Mucosa of stomach (tissue), 1 donor: ENCODE data around the gene YPEL5.
A peak's percentile ranks its signal among the peaks of the same experiment; 100 is the strongest.
"Not testable (repeated sequence)": the region's sequence is repeated elsewhere in the genome, so short reads cannot be mapped to it uniquely, and the experiment has no call there.

Source experiments
- H3K27me3 ChIP-seq: one replicate; pipeline ENCODE4 v1.7.0; 2013; ENCODE audit warnings: mild to moderate bottlenecking, low read length; ENCODE audit not compliant: control insufficient read depth, insufficient read depth
- H3K36me3 ChIP-seq: one replicate; pipeline ENCODE4 v1.7.0; 2013; ENCODE audit warnings: low read length; ENCODE audit not compliant: control insufficient read depth, insufficient read depth
- H3K4me1 ChIP-seq: one replicate; pipeline ENCODE4 v1.7.0; 2013; ENCODE audit warnings: mild to moderate bottlenecking, low read length; ENCODE audit not compliant: control insufficient read depth, insufficient read depth
- H3K4me3 ChIP-seq: one replicate; pipeline ENCODE4 v1.7.0; 2013; ENCODE audit warnings: low read length
- H3K9ac ChIP-seq: one replicate; pipeline ENCODE4 v1.7.0; 2013; ENCODE audit warnings: mild to moderate bottlenecking, low read length, moderate library complexity
- H3K9me3 ChIP-seq: one replicate; pipeline ENCODE4 v1.7.0; 2013; ENCODE audit warnings: mild to moderate bottlenecking, low read length, moderate library complexity; ENCODE audit not compliant: control insufficient read depth
- donor health status: Pancreatic carcinoma.

Gene YPEL5

DNA sequence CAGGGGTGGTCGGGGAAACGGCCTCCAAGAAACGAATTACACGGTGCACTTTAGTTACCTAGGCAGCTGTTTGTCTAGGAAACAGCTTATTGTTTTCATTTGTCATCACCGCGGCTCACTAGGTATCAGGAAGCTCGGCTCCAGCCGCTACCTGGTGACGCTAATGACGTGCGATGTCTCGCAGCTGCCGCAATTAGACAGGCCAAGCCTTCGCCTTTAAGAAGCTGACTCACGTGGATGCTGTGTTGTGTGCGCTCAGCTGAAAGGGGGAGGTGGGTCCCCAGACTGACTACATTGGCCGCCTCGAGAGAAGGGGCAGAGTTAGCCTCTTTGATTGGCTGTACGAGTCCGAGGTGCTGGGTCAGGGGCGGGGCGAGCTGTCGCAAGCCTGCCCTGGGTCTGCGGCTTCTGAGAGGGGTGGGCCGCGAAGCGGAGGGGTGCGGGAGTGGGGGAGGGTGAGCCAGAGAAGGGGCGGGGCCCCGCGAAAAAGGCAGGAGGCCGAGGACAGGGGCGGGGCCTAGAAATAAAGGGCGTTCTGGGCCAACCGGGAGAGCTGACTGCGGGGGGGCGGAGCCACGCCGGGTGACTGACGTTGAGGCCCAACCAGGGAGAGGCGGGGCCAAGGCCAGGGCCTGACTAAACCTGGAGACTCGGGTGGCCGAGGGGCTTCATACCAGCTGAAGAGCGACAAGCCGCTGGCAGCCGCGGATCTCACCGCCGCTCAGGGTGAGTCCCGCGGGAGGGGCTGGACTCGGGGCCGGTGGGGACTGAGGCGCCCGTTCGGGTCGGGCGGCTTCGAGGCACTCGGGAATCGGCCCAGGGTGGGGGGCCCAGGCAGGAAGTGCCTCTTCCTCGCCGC, at the start of gene YPEL5:
Gene YPEL5 (plus strand): TSS at position 671 of the 859 bp plus-strand sequence. CDS start 9,645 bp downstream, outside the sequence.
- Histone ChIP-seq H3K4me1 (peaks cover 22% of the 10 kb centered on the region), H3K27me3 (no peaks in the 10 kb centered on the region), H3K9ac (peak within 1 kb of the TSS; percentile 97), H3K36me3 (no peaks in the 10 kb centered on the region), H3K9me3 (no peaks in the 10 kb centered on the region), H3K4me3 (peak within 1 kb of the TSS; percentile 49)

DNA sequence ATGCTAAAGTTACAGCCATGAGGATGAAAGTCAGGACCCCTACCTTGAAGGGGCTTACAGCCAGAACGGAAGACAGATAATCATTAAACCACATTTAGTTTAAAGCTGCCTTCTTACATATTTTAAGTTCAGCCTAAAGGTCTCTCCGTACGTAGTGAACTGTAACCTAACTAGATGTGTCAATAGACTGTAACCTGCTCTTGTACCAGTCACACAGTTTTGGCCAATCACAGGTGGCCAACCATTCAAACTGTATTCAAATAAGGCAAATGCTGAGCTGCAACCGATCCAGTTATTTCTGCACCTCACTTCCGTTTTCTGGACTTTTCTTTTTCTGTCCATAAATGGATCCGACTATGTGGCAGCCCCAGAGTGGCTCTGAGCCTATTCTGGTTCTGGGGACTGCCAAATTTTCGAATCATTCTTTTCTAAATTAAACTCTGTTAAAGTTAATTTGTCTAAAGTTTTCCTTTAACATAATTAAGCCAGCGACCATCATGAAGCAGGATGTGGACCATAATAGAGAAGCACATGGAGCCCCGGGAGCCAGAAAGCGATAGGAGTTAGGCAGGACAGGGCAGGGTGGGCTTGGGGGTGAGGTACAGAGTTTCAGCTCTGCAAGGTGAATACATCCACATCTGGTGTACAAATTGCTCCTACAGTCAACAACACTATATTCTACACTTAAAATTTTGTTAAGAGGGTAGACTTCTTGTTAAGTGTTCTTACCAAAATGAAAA, 48.4 kb upstream of the YPEL5 start:
- Histone ChIP-seq H3K4me1 (no peaks in the 10 kb centered on the region), H3K27me3 (no peaks in the 10 kb centered on the region), H3K9me3 (no peaks in the 10 kb centered on the region), H3K4me3 (no peak overlapping the region), H3K36me3 (no peaks in the 10 kb centered on the region), H3K9ac (no peak overlapping the region)

DNA sequence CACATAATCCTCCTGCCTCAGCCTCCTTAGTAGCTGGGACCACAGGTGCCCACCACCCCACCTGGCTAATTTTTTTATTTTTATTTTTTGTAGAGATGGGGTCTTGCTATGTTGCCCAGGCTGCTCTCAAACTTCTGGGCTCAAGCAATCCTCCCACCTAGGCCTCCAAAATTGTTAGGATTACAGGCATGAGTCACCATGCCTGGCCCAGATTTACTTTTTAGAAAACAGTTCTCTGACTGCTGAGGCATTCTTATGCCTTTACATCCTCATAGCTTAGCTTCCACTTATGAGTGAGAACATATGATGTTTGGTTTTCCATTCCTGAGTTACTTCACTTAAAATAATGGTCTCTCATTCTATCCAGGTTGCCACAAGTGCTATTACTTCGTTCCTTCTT, 47.4 kb upstream of the YPEL5 start:
- H3K4me3 ChIP-seq, H3K9me3 ChIP-seq, H3K27me3 ChIP-seq, H3K9ac ChIP-seq, H3K4me1 ChIP-seq, H3K36me3 ChIP-seq: not testable (repeated sequence)

DNA sequence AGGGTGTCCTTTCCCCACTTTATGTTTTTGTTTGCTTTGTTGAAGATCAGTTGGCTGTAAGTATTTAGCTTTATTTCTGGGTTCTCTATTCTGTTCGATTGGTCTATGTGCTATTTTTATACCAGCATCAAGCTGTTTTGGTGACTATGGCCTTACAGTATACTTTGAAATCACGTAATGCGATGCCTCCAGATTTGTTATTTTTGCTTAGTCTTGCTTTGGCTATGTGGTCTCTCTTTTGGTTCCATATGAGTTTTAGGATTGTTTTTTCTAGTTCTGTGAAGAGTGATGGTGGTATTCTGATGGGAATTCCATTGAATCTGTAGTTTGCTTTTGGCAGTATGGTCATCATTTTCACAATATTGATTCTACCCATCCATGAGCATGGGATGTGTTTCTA, 46.1 kb upstream of the YPEL5 start:
- not testable (repeated sequence) for H3K4me3 ChIP-seq, H3K27me3 ChIP-seq, H3K9me3 ChIP-seq, H3K36me3 ChIP-seq, H3K9ac ChIP-seq, H3K4me1 ChIP-seq

DNA sequence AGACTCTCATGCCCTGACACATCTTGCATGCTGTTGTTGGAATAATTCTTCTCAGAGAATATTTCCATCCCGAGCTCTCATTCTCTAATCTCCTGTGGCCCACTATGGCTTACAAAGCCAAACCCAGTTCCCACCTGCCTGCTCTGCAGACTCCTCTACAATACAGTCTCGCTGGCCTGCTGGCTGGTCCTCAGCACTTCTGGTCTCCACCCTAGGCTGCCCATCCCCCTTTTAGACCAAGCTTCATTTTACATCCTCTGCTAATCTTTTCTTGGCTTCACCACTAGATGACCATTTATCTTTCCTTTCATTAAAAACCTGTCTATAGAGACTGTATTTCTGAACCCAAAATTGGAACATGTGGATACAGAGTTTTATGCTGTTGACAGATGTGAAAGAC, 42.5 kb upstream of the YPEL5 start:
- no peak overlapping the region for H3K9ac ChIP-seq

DNA sequence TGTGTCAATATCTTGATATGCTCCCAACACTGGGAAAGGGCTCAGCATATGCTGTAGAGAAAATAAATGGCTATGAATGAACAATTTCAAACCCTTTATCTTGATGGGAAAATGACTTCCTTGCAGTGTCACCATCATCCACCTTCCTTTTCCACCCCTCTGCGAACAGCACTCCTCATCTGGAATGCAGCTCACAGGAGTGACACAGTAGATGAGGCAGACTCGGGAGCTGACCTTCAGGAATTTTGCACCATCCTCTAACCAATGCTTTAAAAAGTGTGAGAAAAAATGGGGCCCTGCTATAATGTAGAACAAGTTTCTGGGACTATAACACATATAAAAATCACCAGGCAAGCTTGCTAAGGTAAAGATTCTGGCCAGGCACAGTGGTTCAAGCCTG, 41.3 kb upstream of the YPEL5 start:
- H3K4me3 ChIP-seq, result no peak overlapping the region
- no peak overlapping the region for H3K9ac ChIP-seq
- H3K9me3 ChIP-seq, result no peaks in the 10 kb centered on the region
- H3K36me3 ChIP-seq, result no peaks in the 10 kb centered on the region
- no peaks in the 10 kb centered on the region for H3K27me3 ChIP-seq
- no peaks in the 10 kb centered on the region for H3K4me1 ChIP-seq

More for the DNA sequence above, 42.5 kb upstream of the YPEL5 start:
- Histone ChIP-seq H3K4me1 (no peaks in the 10 kb centered on the region), H3K9me3 (no peaks in the 10 kb centered on the region), H3K36me3 (no peaks in the 10 kb centered on the region), H3K4me3 (no peak overlapping the region), H3K27me3 (no peaks in the 10 kb centered on the region)

DNA sequence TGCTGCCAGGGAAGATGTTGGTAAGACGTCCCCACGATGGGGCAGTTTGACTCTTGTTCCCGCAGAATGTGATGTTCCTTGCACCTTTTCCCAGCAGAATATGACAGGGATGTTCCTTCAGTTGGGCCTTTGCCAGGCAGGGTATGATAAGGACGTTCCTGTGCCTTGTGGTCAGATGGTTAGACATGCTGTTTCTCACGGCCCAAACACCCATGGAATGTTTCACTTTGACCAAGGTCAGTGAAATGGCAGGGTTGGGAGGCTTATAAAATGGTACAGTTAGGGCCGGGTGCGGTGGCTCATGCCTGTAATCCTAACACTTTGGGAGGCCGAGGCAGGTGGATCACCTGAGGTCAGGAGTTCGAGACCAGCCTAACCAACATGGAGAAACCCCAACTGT, 40.3 kb upstream of the YPEL5 start:
- H3K9ac ChIP-seq, result no peak overlapping the region

DNA sequence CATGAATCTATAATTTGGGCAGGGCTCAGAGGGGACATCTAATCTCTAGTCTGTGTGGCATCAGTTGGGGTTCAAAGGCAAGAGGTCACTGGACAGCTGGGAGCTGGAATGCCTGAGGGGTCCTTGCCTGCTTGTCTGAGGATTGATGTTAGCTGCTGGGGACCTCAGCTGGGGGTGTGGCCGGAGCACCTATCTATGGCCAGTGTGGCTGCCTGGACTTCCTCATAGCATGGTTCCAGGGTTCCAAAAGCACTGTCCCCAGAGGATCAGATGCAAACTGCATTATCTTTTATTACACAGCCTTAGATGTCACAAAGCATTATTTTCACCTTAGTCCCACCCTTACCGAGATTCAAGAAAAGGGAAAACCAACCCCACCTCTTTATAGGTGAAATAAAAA, 38.6 kb upstream of the YPEL5 start:
- Histone ChIP-seq H3K4me3 (no peak overlapping the region), H3K9ac (no peak overlapping the region), H3K4me1 (no peaks in the 10 kb centered on the region), H3K9me3 (no peaks in the 10 kb centered on the region), H3K36me3 (no peaks in the 10 kb centered on the region), H3K27me3 (no peaks in the 10 kb centered on the region)

More for the DNA sequence above, 40.3 kb upstream of the YPEL5 start:
- Histone ChIP-seq H3K9me3 (no peaks in the 10 kb centered on the region), H3K36me3 (no peaks in the 10 kb centered on the region), H3K27me3 (no peaks in the 10 kb centered on the region), H3K4me3 (no peak overlapping the region), H3K4me1 (no peaks in the 10 kb centered on the region)

DNA sequence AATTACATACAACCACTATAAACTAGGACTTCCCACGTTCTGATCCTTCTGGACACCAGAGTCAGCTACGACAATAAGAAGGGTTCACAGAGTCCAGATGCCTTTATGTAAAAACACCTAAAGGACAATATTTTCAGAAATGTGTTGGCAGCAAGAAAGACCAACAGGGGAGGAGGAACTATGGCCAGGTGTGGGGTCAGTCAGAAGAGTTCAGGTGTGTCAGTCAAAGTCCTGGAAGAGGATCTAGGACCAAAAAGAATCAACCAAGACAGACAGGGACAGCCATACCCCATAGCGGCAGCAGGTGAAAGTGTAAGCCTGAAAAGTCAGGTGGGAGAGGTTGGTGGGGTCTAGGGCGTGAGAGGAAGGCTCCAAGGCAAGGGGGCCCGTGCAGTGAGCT, 38.0 kb upstream of the YPEL5 start:
- Histone ChIP-seq H3K36me3 (no peaks in the 10 kb centered on the region), H3K9me3 (no peaks in the 10 kb centered on the region), H3K4me1 (no peaks in the 10 kb centered on the region), H3K27me3 (no peaks in the 10 kb centered on the region), H3K4me3 (no peak overlapping the region), H3K9ac (no peak overlapping the region)

DNA sequence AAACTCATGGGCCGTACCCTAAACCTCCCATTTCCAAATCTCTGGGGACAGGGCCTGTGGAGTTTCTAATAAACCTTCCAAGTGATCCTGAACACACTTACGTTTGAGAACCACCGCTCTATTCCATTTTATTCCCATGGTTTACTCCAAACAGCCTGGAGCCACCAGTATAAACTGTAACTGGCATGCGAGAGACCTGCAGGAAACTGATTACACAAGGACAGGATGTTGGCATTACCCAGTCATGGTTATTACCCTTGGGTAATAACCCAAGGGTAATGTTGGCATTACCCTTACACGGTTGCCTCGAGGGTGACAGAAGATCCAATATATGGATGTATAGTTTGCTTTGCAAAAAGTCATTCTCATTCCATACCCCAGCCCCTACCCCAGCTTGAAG, 37.0 kb upstream of the YPEL5 start:
- Histone ChIP-seq H3K36me3 (no peaks in the 10 kb centered on the region), H3K4me1 (no peaks in the 10 kb centered on the region), H3K4me3 (no peak overlapping the region), H3K9me3 (no peaks in the 10 kb centered on the region), H3K27me3 (no peaks in the 10 kb centered on the region), H3K9ac (no peak overlapping the region)

DNA sequence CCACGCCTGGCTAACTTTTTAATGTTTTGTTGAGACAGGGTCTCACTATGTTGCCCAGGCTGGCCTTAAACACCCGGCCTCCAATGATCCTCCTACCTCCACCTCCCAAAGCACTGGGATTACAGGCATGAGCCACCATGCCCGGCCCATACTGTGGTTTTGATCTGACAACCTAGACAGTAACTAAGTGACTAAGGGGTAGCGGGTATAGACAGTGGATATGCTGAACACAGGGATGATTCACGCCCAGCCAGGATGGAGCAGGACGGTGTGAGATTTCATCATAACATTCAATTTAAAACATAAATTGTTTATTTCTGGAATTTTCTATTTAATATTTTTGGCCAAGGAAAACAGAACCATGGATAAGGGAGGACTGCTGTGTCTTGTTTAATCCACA, 36.0 kb upstream of the YPEL5 start:
- Histone ChIP-seq H3K4me1 (peaks cover 6% of the 10 kb centered on the region), H3K4me3 (no peak overlapping the region), H3K9ac (no peak overlapping the region), H3K27me3 (no peaks in the 10 kb centered on the region), H3K36me3 (no peaks in the 10 kb centered on the region), H3K9me3 (no peaks in the 10 kb centered on the region)

DNA sequence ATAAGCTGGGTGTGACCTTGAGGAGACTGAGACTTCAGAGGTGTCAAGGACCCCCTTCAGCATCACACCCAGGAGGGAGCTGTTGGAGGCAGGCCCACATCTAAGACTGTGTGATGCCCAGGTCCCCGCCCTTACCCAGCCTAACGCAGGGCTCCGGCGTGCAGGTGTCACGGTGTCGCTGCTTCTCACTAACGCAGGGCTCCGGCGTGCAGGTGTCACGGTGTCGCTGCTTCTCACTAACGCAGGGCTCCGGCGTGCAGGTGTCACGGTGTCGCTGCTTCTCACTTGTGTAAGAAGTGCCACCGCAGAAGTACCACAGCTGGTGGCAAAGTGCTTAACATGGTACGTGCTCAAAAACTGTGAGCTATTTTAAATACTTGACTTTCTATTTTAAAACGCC, 35.6 kb upstream of the YPEL5 start:
- H3K9me3 ChIP-seq, H3K36me3 ChIP-seq, H3K4me3 ChIP-seq, H3K9ac ChIP-seq, H3K4me1 ChIP-seq, H3K27me3 ChIP-seq: not testable (repeated sequence)
